ENCODE results near the gene LDHD.

DNA sequence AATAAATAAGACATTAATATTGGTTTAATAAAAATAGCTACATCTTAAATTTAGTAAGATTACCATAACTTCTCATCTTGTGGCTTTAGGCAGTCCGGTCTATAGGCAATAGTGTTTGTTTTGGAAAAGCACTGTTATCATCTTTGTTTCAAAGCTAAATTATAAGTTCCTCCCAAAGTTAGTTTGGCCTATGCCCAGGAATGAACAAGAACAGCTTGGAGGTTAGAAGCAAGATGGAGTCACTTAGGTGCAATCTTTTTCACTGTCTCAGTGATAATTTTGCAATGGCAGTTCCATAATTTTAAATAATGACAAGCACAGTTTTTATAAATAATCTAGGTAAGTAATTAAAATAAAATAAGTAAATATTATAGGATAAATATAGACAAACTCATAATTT is 6.0 kb upstream of the LDHD start:
- TF ChIP-seq, protein P1, sequence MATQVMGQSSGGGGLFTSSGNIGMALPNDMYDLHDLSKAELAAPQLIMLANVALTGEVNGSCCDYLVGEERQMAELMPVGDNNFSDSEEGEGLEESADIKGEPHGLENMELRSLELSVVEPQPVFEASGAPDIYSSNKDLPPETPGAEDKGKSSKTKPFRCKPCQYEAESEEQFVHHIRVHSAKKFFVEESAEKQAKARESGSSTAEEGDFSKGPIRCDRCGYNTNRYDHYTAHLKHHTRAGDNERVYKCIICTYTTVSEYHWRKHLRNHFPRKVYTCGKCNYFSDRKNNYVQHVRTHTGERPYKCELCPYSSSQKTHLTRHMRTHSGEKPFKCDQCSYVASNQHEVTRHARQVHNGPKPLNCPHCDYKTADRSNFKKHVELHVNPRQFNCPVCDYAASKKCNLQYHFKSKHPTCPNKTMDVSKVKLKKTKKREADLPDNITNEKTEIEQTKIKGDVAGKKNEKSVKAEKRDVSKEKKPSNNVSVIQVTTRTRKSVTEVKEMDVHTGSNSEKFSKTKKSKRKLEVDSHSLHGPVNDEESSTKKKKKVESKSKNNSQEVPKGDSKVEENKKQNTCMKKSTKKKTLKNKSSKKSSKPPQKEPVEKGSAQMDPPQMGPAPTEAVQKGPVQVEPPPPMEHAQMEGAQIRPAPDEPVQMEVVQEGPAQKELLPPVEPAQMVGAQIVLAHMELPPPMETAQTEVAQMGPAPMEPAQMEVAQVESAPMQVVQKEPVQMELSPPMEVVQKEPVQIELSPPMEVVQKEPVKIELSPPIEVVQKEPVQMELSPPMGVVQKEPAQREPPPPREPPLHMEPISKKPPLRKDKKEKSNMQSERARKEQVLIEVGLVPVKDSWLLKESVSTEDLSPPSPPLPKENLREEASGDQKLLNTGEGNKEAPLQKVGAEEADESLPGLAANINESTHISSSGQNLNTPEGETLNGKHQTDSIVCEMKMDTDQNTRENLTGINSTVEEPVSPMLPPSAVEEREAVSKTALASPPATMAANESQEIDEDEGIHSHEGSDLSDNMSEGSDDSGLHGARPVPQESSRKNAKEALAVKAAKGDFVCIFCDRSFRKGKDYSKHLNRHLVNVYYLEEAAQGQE (IDR thresholded peaks at IDR 0.05; ENCODE audit: insufficient read depth in 1 of 2, low read depth in 2 of 2, low read length in 2 of 2) = no peak
- TF ChIP-seq TAF1 (IDR thresholded peaks at IDR 0.05; ENCODE audit: borderline replicate concordance, insufficient read depth, low read length) = no peak
